CD8-positive, alpha-beta memory T cell (primary cell): Measurements from ENCODE around the gene HELZ2. TPM values are rescaled to one million over a fixed set of nuclear protein-coding genes. Genes with fewer than 3 reads are reported as not detected.

Experiments used
- CTCF ChIA-PET: fragments of 350-600 bp; sonication (Branson Sonifier 250); formaldehyde crosslinking; loops from one replicate; lab custom pipeline; 2021; ENCODE audit warnings: antibody characterized with exemption; lab: Charles Lee
- POLR2A ChIA-PET: fragments of 350-600 bp; sonication (Branson Sonifier 250); formaldehyde crosslinking; loops from one replicate; lab custom pipeline; 2021; ENCODE audit warnings: antibody characterized with exemption; lab: Charles Lee
- DNase-seq, 5 donors: peaks; one replicate each; pipeline versions ENCODE4 v3.0.0 to v3.0.0-alpha.2; 2020 to 2022; ENCODE audit warnings: mixed read lengths in 1 of 5
- H3K27ac ChIP-seq: one replicate; pipeline ENCODE4 v1.7.0; 2013; ENCODE audit warnings: low read depth, mild to moderate bottlenecking, low read length, moderate library complexity
- H3K27me3 ChIP-seq: 2 replicates; pipeline ENCODE4 v1.7.0; 2013; ENCODE audit warnings: low read length, mild to moderate bottlenecking; ENCODE audit not compliant: insufficient read depth, poor library complexity, severe bottlenecking
- H3K36me3 ChIP-seq: 2 replicates; pipeline ENCODE4 v1.7.0; 2013; ENCODE audit warnings: mild to moderate bottlenecking, low read length, moderate library complexity; ENCODE audit not compliant: insufficient read depth
- H3K4me1 ChIP-seq: 2 replicates; pipeline ENCODE4 v1.7.0; 2013; ENCODE audit warnings: mild to moderate bottlenecking, low read length, moderate library complexity; ENCODE audit not compliant: insufficient read depth
- H3K4me3 ChIP-seq: 2 replicates; pipeline ENCODE4 v1.7.0; 2013; ENCODE audit warnings: mild to moderate bottlenecking, low read length
- H3K9me3 ChIP-seq: 2 replicates; pipeline ENCODE4 v1.7.0; 2013; ENCODE audit warnings: mild to moderate bottlenecking, low read length
- H3K27ac Mint-ChIP-seq, 8 donors: one replicate each; pipeline ENCODE4 v1.8.0; 2020 to 2021; ENCODE audit warnings: mixed read lengths in 8 of 8, mild to moderate bottlenecking in 6 of 8, inconsistent platforms in 3 of 8, moderate library complexity in 3 of 8
- H3K27me3 Mint-ChIP-seq, 2 donors: one replicate each; pipeline ENCODE4 v1.8.0; 2020 to 2021; ENCODE audit warnings: mixed read lengths in 2 of 2, mild to moderate bottlenecking in 1 of 2, moderate library complexity in 1 of 2
- H3K36me3 Mint-ChIP-seq, 3 donors: one replicate each; pipeline ENCODE4 v1.8.0; 2020 to 2021; ENCODE audit warnings: mixed read lengths in 3 of 3, inconsistent platforms in 1 of 3, mild to moderate bottlenecking in 1 of 3
- H3K4me1 Mint-ChIP-seq, 3 donors: one replicate each; pipeline ENCODE4 v1.8.0; 2020 to 2021; ENCODE audit warnings: mixed read lengths in 3 of 3, inconsistent platforms in 1 of 3, mild to moderate bottlenecking in 1 of 3
- H3K4me3 Mint-ChIP-seq, 7 donors: one replicate each; pipeline ENCODE4 v1.8.0; 2020 to 2021; ENCODE audit warnings: mixed read lengths in 7 of 7, mild to moderate bottlenecking in 6 of 7, moderate library complexity in 4 of 7, inconsistent platforms in 2 of 7
- H3K9me3 Mint-ChIP-seq, 5 donors: one replicate each; pipeline ENCODE4 v1.8.0; 2020 to 2022; ENCODE audit warnings: mixed read lengths in 5 of 5, mild to moderate bottlenecking in 3 of 5, moderate library complexity in 2 of 5, inconsistent platforms in 1 of 5
- polyA plus RNA-seq: library from polyadenylated mRNA; unstranded; fragments of 300-500 nt; fragmentation: Illumina TruSeq; gene quantifications from one replicate; pipeline ENCODE4 v1.2.3, GENCODE V29; 2021
- total RNA-seq, 2 experiments: library from RNA; stranded (reverse); gene quantifications; one replicate each; pipeline ENCODE4 v1.2.3, GENCODE V29; 2021

Gene HELZ2
- total and polyA plus RNA-seq, 3 experiments from 2014 or later = 7.4 to 9.8 (median 8.7) TPM

DNA sequence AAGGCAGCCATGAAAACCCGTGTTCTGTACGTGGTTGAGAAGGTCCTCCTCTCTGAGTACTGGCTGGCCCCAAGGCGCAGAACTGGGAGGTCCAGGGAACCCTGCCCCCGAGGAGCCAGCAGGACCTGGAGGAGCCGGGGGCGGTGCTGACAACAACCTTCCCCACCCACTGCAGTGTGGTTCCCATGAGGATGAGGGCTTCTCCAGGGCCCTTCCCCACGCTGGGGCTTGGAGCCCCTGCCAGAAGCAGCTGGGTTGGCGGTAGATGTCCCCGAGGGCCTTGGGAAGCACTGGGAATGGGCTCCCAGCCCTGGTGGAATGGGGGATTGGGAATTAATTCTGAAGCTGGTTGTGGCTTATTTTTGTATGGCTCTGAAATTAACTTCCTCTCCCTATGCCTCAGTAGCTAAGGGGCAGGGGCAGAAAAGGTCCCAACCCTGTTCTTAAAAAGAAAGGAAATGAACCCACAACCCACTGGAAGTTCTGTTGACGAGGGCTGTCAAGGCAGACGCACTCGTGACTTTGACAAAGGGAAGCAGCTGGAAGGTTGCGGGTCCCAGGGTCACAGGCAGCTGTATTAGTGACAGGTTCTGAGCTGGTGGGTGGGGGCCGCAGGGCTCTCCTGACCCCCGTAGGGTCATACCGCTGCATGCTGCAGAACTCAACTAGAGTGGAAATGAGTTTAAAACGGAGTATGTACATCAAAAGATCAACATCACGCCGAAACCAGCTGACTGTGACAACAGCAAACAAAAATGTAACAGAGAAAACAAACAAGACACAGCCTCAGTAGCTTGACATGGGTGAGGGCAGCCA, 13.9 kb upstream of the HELZ2 start:
- H3K4me3 Mint-ChIP-seq = no peak overlapping the region
- H3K27me3 ChIP-seq = no peaks in the 10 kb centered on the region
- no peaks in the 10 kb centered on the region for H3K9me3 Mint-ChIP-seq
- no peak overlapping the region for H3K27ac ChIP-seq
- H3K36me3 Mint-ChIP-seq = peaks cover 4 to 47% (median 7%) of the 10 kb centered on the region in 3 donors
- peaks cover 18% of the 10 kb centered on the region for H3K36me3 ChIP-seq
- H3K4me3 ChIP-seq = no peak overlapping the region
- H3K27me3 Mint-ChIP-seq = no peaks in the 10 kb centered on the region
- no peak overlapping the region for H3K27ac Mint-ChIP-seq
- no peaks in the 10 kb centered on the region for H3K9me3 ChIP-seq
- ChIA-PET POLR2A (interaction anchor here (1.2 kb wide), 1 partner anchor 54 kb away, joined by 3 read pairs; no protein-coding TSS in a partner anchor), CTCF (no interaction called here)
- DNase-seq = peak in 1 of 5 donors; percentile 50
- peaks cover 13% of the 10 kb centered on the region for H3K4me1 ChIP-seq
- H3K4me1 Mint-ChIP-seq = no peaks in the 10 kb centered on the region

DNA sequence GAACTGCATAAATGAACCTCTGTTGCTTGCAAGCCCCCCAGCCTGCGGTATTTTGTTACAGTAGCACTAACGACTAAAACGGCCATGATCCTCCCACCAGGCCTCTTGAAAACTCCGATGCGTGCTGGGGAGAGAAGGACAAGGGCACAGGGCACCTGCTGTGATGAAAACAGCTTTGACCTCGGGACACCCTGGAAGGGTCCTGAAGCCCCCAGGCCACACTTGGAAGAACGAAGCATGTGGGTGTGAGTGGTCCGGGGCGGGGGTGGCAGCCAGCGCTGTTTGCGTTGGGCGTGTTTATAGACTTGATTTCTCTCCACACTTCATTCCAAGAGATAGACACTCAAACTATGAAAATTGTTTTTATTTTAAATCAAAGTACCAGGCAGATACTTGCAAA, 13.2 kb upstream of the HELZ2 start:
- H3K27ac Mint-ChIP-seq = no peak overlapping the region
- POLR2A ChIA-PET = no interaction called here

DNA sequence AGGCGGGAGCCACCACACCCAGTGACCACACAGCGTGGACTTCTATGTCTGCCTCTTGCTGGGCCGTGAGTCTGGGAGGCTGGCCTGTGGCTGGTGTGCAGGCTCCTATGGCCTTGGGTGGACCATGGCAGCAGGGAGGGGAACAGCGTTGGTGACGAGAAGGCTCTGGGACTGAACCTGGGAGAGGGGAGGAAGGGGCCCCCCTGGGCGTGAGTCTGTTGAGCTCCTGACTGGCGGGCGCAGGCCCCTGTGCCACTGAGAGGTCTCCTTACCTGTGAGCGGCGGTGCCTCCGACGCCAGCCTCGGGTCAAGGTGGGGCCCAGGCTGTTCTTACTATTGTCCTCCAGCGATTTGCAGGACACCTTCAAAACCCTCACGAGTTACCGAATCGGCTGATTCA, 12.8 kb upstream of the HELZ2 start:
- DNase-seq = no peak
- Mint-ChIP-seq H3K4me3 (no peak overlapping the region), H3K27ac (no peak overlapping the region), H3K27me3 (no peaks in the 10 kb centered on the region), H3K4me1 (no peaks in the 10 kb centered on the region), H3K9me3 (no peaks in the 10 kb centered on the region), H3K36me3 (peaks cover 4 to 36% (median 7%) of the 10 kb centered on the region in 3 donors)
- ChIA-PET POLR2A (no interaction called here), CTCF (no interaction called here)
- Histone ChIP-seq H3K36me3 (peaks cover 9% of the 10 kb centered on the region), H3K27me3 (no peaks in the 10 kb centered on the region), H3K4me3 (no peak overlapping the region), H3K4me1 (peaks cover 13% of the 10 kb centered on the region), H3K27ac (no peak overlapping the region), H3K9me3 (no peaks in the 10 kb centered on the region)

More for the DNA sequence above, 13.2 kb upstream of the HELZ2 start:
- DNase-seq = peak in 1 of 5 donors; percentile 20
- H3K4me3 Mint-ChIP-seq = no peak overlapping the region
- H3K4me1 ChIP-seq = peaks cover 13% of the 10 kb centered on the region
- no peaks in the 10 kb centered on the region for H3K9me3 Mint-ChIP-seq
- H3K4me1 Mint-ChIP-seq = no peaks in the 10 kb centered on the region
- H3K36me3 Mint-ChIP-seq = peaks cover 4 to 41% (median 7%) of the 10 kb centered on the region in 3 donors
- H3K36me3 ChIP-seq = peaks cover 11% of the 10 kb centered on the region
- no peak overlapping the region for H3K27ac ChIP-seq
- no peaks in the 10 kb centered on the region for H3K27me3 ChIP-seq
- no peaks in the 10 kb centered on the region for H3K9me3 ChIP-seq
- H3K4me3 ChIP-seq = no peak overlapping the region
- no peaks in the 10 kb centered on the region for H3K27me3 Mint-ChIP-seq
- CTCF ChIA-PET = no interaction called here

DNA sequence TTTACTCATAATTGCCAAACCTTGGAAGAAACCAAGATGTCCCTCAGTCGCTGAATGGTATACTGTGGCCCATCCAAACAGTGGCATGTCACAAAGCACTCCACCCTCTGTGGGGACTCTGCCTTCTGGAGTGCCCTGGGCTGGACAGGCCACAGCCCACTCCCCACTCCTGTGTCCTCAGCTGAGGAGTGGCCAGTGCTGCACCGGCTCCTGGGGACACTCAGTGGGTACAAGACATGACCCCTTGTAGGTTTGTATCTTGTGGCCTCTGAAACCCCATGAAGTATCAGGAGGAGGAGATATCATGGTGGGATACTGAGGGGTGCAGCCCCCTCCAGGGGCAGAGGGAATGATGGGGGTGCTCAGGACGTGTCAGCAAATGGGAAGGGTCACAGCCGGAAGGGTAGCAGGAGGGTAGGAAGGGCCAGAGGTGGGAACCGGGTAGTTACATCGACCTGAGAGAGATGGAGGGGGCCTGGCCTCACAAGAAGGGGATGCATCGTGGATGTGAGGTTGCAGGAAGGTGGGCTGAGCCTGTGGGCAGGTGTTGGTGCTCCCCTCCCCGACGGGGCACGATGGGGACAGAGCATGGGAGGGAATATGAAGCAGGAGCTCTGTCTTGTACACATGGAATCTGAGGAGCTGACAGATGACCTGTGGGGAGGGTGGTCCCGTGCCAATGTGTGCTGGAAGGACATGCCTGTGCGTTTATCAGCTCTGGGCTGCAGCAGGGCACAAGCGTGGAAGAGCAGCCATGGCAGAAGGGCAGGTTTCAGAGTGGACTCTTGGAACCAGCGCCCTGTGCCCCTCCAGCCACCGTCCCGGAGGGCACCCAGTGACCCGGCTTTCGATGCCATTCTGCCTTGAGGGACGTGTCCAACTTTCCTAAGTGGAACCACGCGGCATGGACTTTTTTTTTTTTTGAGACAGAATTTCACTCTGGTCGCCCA, 11.9 kb upstream of the HELZ2 start:
- Histone ChIP-seq H3K4me3 (no peak overlapping the region), H3K36me3 (peaks cover 6% of the 10 kb centered on the region), H3K27ac (no peak overlapping the region), H3K27me3 (no peaks in the 10 kb centered on the region), H3K4me1 (peaks cover 16% of the 10 kb centered on the region), H3K9me3 (no peaks in the 10 kb centered on the region)
- Mint-ChIP-seq H3K36me3 (peaks cover 1 to 28% (median 4%) of the 10 kb centered on the region in 3 donors), H3K9me3 (no peaks in the 10 kb centered on the region), H3K4me1 (peaks cover 0 to 1% (median 0%) of the 10 kb centered on the region in 3 donors), H3K4me3 (no peak overlapping the region), H3K27ac (no peak overlapping the region), H3K27me3 (no peaks in the 10 kb centered on the region)
- no peak for DNase-seq
- CTCF ChIA-PET = no interaction called here
- POLR2A ChIA-PET = no interaction called here

DNA sequence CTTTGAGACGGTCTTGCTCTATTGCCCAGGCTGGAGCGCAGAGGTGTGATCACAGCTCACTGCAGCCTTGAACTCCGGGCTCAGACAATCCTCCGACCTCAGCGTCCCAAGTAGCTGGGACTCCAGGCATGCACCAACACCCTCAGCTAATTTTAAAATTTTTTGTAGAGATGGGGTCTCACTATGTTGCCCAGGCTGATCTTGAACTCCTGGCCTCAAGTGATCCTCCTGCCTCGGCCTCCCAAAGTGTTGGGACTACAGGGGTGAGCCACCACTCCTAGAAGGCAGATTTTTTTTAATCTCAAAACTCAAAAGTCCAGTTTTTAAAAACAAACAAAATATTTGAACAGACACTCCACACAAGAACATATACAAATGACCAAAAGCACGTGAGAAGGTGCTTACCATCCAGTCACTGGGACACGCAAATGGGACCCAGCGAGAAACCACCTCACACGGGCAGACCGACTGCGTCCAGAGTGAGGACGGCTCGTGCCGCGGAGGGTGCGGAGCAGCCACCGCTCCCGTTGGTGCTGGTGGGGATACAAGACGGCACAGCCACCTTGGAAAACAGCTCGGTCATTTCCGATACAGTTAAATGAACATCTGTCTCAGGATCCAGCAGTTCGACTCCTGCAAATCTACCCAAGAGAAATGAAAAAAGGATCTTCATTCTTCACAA, 8.5 kb upstream of the HELZ2 start:
- Histone ChIP-seq H3K27ac (no peak overlapping the region), H3K27me3 (no peaks in the 10 kb centered on the region), H3K4me1 (peaks cover 12% of the 10 kb centered on the region), H3K4me3 (no peak overlapping the region), H3K9me3 (no peaks in the 10 kb centered on the region), H3K36me3 (no peaks in the 10 kb centered on the region)
- no peaks in the 10 kb centered on the region for H3K9me3 Mint-ChIP-seq
- peak overlapping the region in 1 of 8 donors; percentile 51 for H3K27ac Mint-ChIP-seq
- peaks cover 0 to 4% (median 2%) of the 10 kb centered on the region in 3 donors for H3K36me3 Mint-ChIP-seq
- POLR2A ChIA-PET = no interaction called here
- H3K27me3 Mint-ChIP-seq = no peaks in the 10 kb centered on the region
- no peak for DNase-seq
- CTCF ChIA-PET = interaction anchor here (0.9 to 1.7 kb wide), 8 partner anchors 20 to 398 kb away, joined by 3 to 7 read pairs (median 3); partner anchors contain the start of genes PRPF6, PTK6 and STMN3
- no peak overlapping the region for H3K4me3 Mint-ChIP-seq
- peaks cover 0 to 5% (median 0%) of the 10 kb centered on the region in 3 donors for H3K4me1 Mint-ChIP-seq

DNA sequence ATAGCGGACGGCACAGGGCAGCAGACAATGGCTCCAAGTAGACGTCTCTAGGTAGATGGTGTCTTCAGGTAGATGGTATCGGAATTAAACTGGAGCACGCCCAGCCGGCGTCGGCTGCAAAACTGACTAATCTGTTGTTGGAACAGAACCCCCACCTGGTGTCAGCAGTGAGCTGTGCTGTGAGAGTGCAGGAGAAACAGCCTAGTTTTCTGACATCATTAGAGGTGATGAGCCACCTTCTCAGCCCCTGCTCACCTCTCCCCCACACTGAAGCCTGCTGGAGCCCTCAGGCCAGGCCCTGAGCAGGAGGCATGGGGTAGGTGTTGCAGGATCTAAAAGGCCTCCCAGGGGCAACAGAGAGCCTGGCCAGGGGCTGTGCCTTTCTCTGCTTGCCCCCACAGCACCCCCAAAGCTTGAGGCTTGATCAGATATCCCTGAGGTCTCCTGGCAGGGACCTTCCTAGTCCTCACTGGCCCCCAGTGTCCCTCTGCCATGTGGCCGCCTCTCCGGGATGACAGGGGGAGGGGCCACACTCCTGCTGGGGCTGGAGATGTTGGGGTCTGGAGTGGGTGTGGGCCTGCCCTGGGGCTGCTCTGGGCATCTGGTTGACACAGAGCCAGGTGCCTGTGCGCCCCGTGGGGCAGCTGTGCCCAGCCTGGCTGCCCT, 6.9 kb upstream of the HELZ2 start:
- Histone ChIP-seq H3K9me3 (no peaks in the 10 kb centered on the region), H3K27ac (no peak overlapping the region), H3K36me3 (no peaks in the 10 kb centered on the region), H3K4me3 (no peak overlapping the region), H3K27me3 (no peaks in the 10 kb centered on the region), H3K4me1 (peaks cover 8% of the 10 kb centered on the region)
- CTCF ChIA-PET = interaction anchor here (1.0 to 1.7 kb wide), 9 partner anchors 8 to 477 kb away, joined by 3 to 8 read pairs (median 4); partner anchors contain the start of genes PTK6, RTEL1 and STMN3
- peak; percentile 47 to 85 (median 66) for DNase-seq
- Mint-ChIP-seq H3K36me3 (no peaks in the 10 kb centered on the region), H3K4me3 (peak overlapping the region in 1 of 7 donors; percentile 4), H3K4me1 (peaks cover 1 to 5% (median 4%) of the 10 kb centered on the region in 3 donors), H3K9me3 (no peaks in the 10 kb centered on the region), H3K27ac (no peak overlapping the region), H3K27me3 (peaks cover 0 to 4% of the 10 kb centered on the region in 2 donors)
- POLR2A ChIA-PET = interaction anchor here (0.5 to 0.6 kb wide), 2 partner anchors 29 to 139 kb away, joined by 3 to 4 read pairs; no protein-coding TSS in a partner anchor

DNA sequence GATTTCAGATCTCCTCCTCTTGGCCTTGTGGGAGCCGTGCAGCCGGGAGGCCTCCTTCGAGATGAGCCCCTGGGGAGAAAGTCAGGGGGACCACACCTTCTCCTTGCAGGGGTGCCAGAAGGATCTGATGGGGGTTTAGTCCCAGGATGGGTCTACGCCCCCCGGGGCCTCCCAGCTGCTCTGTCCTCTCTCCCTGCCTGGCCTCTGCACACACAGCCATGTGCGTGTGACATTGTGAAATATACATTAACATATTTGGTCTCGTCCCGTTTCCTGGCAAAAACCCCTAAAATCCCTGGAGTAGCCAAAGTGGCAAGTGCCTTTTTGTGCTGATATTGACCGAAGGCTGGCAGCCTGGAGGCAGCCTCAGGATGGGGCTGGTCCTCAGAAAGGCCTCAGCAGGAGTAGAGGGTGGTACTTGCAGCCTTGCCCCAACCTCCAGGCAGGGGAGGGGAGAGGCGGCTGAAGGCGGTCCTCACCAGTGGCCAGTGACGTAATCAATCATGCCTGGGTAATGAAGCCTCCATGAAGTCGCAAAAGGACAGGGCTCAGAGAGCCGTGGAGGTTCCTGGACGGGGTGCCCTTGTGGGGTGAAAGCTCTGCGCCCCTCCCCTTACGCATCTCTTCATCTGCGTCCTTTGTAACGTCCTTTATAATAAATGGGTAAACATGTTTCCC, 5.1 kb upstream of the HELZ2 start:
- no peak for DNase-seq
- H3K4me1 ChIP-seq = peaks cover 14% of the 10 kb centered on the region
- ChIA-PET CTCF (interaction anchor here (0.6 to 3.9 kb wide), 2 partner anchors 40 to 465 kb away, joined by 3 to 18 read pairs; partner anchors contain the start of gene PTK6), POLR2A (no interaction called here)
- H3K4me3 ChIP-seq = no peak overlapping the region
- Mint-ChIP-seq H3K9me3 (no peaks in the 10 kb centered on the region), H3K27me3 (peaks cover 0 to 4% of the 10 kb centered on the region in 2 donors), H3K36me3 (no peaks in the 10 kb centered on the region), H3K27ac (no peak overlapping the region), H3K4me1 (peaks cover 3 to 5% (median 4%) of the 10 kb centered on the region in 3 donors), H3K4me3 (no peak overlapping the region)
- H3K36me3 ChIP-seq = no peaks in the 10 kb centered on the region
- H3K27ac ChIP-seq = no peak overlapping the region
- no peaks in the 10 kb centered on the region for H3K9me3 ChIP-seq
- no peaks in the 10 kb centered on the region for H3K27me3 ChIP-seq
